GM18873 (cell line): ENCODE measurements around the gene SMIM17.

ENCODE experiments used
- ATAC-seq: cut with Tn5 transposase; IDR thresholded peaks from one replicate; pipeline ENCODE4 v1.9.1; 2021; ENCODE audit warnings: mild to moderate bottlenecking, moderate library complexity, moderate number of reproducible peaks; ENCODE audit not compliant: unreplicated experiment, low FRiP score

Gene SMIM17

GRCh38 chr19:56705939-56706338 lies 63.0 kb downstream of the SMIM17 start:
- ATAC-seq: no peak
